Measurements from ENCODE around the gene OTOG.

OTOG gene

DNA sequence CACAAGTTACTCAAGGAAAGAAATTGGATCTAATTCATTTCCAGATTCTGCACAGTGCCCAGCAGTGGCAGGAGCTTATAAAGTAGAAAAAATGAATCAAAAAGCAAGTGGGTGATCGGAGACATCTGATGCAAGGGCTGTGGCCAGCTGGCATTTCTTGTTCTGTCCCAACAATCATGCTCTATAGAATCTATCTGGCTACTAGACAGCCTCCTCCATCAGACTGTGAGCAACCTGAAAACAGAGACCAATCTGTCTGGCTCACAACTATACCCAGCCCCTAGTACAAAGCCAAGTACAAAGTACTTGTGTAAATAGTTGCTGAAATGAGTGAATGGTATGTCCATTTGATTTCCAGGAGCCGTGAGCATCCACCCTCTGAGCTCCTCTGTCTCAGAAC, 14.3 kb upstream of the OTOG start:
- Histone ChIP-seq H2AFZ (ENCODE audit: low read depth, low read length, severe bottlenecking) (no peak overlapping the region), H3K4me3 (ENCODE audit: insufficient read depth, low read length, poor library complexity, severe bottlenecking) (no peak overlapping the region), H3K4me2 (ENCODE audit: low read depth, low read length, poor library complexity, severe bottlenecking) (no peak overlapping the region), H3K27me3 (ENCODE audit: low read length) (no peaks in the 10 kb centered on the region), H3K9me2 (replicated peaks; ENCODE audit: insufficient read depth, low read length) (no peaks in the 10 kb centered on the region), H3K9me3 (ENCODE audit: insufficient read depth, low read length) (no peaks in the 10 kb centered on the region), H3K27ac (ENCODE audit: low read depth, low read length) (no peak overlapping the region), H4K20me1 (ENCODE audit: low read depth, low read length) (no peaks in the 10 kb centered on the region), H3K9ac (ENCODE audit: low read length) (no peak overlapping the region), H3K36me3 (ENCODE audit: low read length) (no peaks in the 10 kb centered on the region), H3K79me2 (ENCODE audit: insufficient read depth, low read length) (no peaks in the 10 kb centered on the region), H3F3A (ENCODE audit: insufficient read depth) (no peaks in the 10 kb centered on the region)
- TF ChIP-seq EZH2phosphoT487 (conservative IDR thresholded peaks at IDR 0.05; ENCODE audit: low read length): no peak
- no peak for TF ChIP-seq CTCF (IDR thresholded peaks at IDR 0.05; ENCODE audit: insufficient read depth, low read length, poor library complexity, severe bottlenecking)

GRCh38 chr11:17533341-17533740, 13.7 kb upstream of the OTOG start:
- TF ChIP-seq CTCF (IDR thresholded peaks at IDR 0.05; ENCODE audit: insufficient read depth, low read length, poor library complexity, severe bottlenecking) (no peak), EZH2phosphoT487 (conservative IDR thresholded peaks at IDR 0.05; ENCODE audit: low read length) (no peak)
- H3K4me2 ChIP-seq (ENCODE audit: low read depth, low read length, poor library complexity, severe bottlenecking): no peak overlapping the region

DNA sequence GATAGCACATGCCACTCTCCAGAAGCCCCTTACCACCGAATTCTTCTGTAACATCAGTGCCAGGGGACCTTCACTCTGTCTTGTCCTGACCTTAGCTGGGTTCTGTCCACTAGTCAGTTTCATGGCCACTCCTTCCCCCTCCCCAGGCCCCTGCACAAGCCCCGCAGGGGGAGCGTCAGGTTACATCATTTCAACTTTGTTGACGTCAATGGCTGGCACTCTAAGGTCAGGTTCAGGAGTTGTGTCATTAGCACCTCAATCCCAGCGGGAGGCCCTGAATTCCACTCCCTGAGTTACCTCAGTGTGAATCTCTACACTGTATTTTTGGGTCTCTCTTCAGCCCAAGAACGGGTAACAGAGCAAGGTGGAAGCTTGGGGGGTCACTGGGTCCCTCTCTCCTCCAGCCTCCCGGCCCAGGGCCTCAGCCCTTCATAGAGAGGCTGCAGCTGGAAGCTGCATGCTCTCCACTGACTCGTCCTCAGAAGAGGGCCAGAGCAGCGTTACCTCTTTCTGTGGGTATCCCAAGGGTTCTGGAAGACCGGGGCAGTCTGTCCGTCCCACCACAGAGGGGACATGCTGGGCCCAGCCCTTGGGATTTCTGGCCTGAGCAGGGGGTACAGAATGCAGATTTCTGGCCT, 13.2 kb upstream of the OTOG start:
- H4K20me1 ChIP-seq (ENCODE audit: low read depth, low read length): no peaks in the 10 kb centered on the region
- H3K27ac ChIP-seq (ENCODE audit: low read depth, low read length): no peak overlapping the region
- no peak overlapping the region for H3K4me2 ChIP-seq (ENCODE audit: low read depth, low read length, poor library complexity, severe bottlenecking)
- no peaks in the 10 kb centered on the region for H3K9me2 ChIP-seq (replicated peaks; ENCODE audit: insufficient read depth, low read length)
- no peak overlapping the region for H3K4me3 ChIP-seq (ENCODE audit: insufficient read depth, low read length, poor library complexity, severe bottlenecking)
- TF ChIP-seq EZH2phosphoT487 (conservative IDR thresholded peaks at IDR 0.05; ENCODE audit: low read length): no peak
- no peak for TF ChIP-seq CTCF (IDR thresholded peaks at IDR 0.05; ENCODE audit: insufficient read depth, low read length, poor library complexity, severe bottlenecking)
- H2AFZ ChIP-seq (ENCODE audit: low read depth, low read length, severe bottlenecking): no peak overlapping the region
- no peaks in the 10 kb centered on the region for H3K27me3 ChIP-seq (ENCODE audit: low read length)
- no peak overlapping the region for H3K9ac ChIP-seq (ENCODE audit: low read length)
- no peaks in the 10 kb centered on the region for H3F3A ChIP-seq (ENCODE audit: insufficient read depth)
- no peaks in the 10 kb centered on the region for H3K36me3 ChIP-seq (ENCODE audit: low read length)
- H3K9me3 ChIP-seq (ENCODE audit: insufficient read depth, low read length): no peaks in the 10 kb centered on the region
- H3K79me2 ChIP-seq (ENCODE audit: insufficient read depth, low read length): no peaks in the 10 kb centered on the region

More at GRCh38 chr11:17533341-17533740, 13.7 kb upstream of the OTOG start:
- H3K9me3 ChIP-seq (ENCODE audit: insufficient read depth, low read length): no peaks in the 10 kb centered on the region
- no peaks in the 10 kb centered on the region for H3K36me3 ChIP-seq (ENCODE audit: low read length)
- H2AFZ ChIP-seq (ENCODE audit: low read depth, low read length, severe bottlenecking): no peak overlapping the region
- no peaks in the 10 kb centered on the region for H3F3A ChIP-seq (ENCODE audit: insufficient read depth)
- H4K20me1 ChIP-seq (ENCODE audit: low read depth, low read length): no peaks in the 10 kb centered on the region
- H3K79me2 ChIP-seq (ENCODE audit: insufficient read depth, low read length): no peaks in the 10 kb centered on the region
- no peak overlapping the region for H3K4me3 ChIP-seq (ENCODE audit: insufficient read depth, low read length, poor library complexity, severe bottlenecking)
- no peak overlapping the region for H3K27ac ChIP-seq (ENCODE audit: low read depth, low read length)
- no peaks in the 10 kb centered on the region for H3K27me3 ChIP-seq (ENCODE audit: low read length)
- no peaks in the 10 kb centered on the region for H3K9me2 ChIP-seq (replicated peaks; ENCODE audit: insufficient read depth, low read length)
- H3K9ac ChIP-seq (ENCODE audit: low read length): no peak overlapping the region

Measured in SU-DHL-6 (cell line).